HG02678 (cell line): ENCODE results near the gene BRF1.
"Not testable (repeated sequence)": the region's sequence is repeated elsewhere in the genome, so short reads cannot be mapped to it uniquely, and the experiment has no call there.

Experiments
- ATAC-seq: cut with Tn5 transposase; IDR thresholded peaks from one replicate; pipeline ENCODE4 v1.9.1; 2021; ENCODE audit warnings: mild to moderate bottlenecking, moderate library complexity; ENCODE audit not compliant: unreplicated experiment

The BRF1 gene, protein sequence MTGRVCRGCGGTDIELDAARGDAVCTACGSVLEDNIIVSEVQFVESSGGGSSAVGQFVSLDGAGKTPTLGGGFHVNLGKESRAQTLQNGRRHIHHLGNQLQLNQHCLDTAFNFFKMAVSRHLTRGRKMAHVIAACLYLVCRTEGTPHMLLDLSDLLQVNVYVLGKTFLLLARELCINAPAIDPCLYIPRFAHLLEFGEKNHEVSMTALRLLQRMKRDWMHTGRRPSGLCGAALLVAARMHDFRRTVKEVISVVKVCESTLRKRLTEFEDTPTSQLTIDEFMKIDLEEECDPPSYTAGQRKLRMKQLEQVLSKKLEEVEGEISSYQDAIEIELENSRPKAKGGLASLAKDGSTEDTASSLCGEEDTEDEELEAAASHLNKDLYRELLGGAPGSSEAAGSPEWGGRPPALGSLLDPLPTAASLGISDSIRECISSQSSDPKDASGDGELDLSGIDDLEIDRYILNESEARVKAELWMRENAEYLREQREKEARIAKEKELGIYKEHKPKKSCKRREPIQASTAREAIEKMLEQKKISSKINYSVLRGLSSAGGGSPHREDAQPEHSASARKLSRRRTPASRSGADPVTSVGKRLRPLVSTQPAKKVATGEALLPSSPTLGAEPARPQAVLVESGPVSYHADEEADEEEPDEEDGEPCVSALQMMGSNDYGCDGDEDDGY

DNA sequence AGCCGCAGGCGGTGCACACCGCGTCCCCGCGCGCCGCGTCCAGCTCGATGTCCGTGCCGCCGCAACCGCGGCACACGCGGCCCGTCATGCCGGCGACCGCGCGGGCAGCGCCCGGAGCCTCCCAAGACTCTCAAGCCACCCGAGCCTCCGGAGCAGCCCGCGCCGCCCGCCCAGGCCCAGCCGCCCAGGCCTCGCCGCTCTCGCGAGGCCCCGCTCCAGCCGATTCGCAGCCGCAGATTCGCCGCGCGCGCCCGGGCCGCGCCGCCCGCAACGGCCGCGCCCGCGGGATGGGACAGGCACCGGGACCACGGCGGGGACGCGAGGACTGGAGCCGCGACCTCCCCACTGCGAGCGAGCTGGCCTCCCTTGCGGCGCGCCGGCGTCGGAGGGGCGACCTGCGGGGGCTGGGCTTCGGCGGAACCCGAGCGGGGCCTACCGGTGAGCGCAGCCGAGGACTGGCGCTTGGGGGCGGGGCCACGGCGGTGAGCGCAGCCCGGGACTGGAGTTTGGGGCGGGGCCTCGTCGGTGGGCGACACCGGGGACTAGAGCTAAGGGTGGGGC lies at the start of gene BRF1:
Gene BRF1, minus strand, starts transcription at position 460 of the 561 bp plus-strand sequence. Its CDS starts 372 bp downstream, at position 88.
- peak; percentile 88 for ATAC-seq

GRCh38 chr14:105349992-105350391 lies 49.2 kb upstream of the BRF1 start:
- ATAC-seq: no peak

DNA sequence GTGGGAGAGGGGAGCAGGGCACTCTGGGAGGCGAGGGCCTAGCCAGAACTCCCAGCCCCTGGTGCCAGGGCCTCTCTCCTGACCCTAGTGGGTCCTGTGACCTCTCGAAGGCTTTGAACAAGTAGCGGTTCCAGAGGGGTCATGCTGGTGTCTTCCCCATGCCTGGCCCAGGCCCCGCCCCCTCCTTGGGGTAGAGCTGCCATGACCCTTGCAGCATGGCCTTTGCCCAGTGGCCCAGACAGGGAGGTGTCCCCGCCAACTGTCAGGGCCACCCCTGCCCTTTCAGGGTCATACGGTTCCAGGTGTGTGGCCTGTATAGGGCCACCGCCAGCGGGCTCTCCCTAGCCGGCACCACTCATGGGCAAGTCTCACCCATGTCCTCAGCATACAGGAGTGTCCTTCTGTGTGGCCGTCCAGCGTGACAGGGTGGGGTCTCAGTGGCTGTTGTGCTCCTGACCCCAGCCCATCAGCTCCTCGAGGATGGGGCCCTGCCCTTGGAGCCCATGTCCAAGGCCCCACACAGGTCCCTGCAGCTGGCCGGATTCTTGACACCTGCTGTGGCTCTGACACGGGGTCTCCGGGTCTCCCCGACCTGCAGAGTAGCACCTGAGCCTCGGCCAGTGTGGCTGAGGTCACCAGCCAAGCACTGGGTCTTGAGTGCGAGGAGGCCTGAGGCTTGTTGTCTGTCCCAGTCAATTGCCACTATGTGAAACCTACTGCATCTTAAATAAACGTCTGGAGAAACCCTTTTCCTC lies 48.3 kb upstream of the BRF1 start:
- ATAC-seq: no peak

DNA sequence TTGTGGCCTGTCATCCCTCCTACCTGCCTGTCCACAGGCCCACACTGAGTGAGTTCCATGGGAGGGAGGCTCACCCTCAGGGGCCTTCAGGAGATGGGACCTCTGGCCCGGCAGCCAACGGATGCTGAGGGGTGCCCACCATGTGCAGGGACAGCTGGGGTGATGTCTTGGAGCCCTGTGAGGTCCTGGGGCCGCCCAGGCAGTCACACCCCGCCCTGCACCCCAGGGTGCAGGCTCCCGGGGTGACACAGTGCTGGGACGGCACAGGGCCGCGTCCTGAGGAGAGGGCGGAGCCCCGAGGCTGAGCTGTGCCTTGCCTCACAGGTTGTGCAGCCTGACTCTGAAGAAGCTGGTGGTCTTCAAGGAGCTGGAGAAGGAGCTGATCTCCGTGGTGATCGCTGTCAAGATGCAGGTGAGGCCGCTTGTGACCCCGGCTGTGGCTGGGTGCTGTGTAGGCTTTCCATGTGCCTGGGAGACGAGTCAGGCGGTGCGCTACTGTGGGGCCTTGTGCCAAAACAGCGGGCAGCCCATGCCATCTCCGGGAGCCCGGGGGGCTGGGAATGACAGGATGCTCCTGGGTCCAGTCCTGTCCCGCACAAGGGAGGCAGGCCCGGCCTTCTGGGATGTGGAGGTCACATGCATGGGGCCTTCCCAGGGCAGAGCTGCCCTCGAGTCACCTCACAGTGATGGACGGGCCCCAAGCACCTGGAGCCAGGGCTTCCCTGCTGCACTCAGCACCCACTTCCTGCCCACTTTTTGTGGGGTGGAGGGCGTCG lies 47.6 kb upstream of the BRF1 start:
- no peak for ATAC-seq

GRCh38 chr14:105347587-105347968 lies 46.8 kb upstream of the BRF1 start:
- ATAC-seq: no peak

GRCh38 chr14:105346876-105347586 lies 46.2 kb upstream of the BRF1 start:
- no peak for ATAC-seq

DNA sequence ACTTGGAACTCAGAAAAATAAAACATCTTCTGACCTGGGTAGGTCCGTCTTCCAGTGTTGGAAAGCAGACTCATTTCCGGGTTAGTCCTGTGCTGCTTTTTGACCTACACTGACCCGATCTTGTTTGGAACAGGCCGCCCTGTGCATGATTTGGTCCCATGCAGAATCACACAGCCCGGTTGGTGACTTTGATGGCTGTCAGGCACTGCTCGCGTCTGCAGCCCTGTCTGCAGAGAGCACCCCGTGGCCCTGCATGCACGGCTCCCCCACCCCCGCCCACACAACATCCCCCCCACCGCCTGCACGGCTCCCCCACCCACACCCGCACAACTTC lies 45.4 kb upstream of the BRF1 start:
- no peak for ATAC-seq

GRCh38 chr14:105343194-105343593 lies 42.4 kb upstream of the BRF1 start:
- no peak for ATAC-seq

DNA sequence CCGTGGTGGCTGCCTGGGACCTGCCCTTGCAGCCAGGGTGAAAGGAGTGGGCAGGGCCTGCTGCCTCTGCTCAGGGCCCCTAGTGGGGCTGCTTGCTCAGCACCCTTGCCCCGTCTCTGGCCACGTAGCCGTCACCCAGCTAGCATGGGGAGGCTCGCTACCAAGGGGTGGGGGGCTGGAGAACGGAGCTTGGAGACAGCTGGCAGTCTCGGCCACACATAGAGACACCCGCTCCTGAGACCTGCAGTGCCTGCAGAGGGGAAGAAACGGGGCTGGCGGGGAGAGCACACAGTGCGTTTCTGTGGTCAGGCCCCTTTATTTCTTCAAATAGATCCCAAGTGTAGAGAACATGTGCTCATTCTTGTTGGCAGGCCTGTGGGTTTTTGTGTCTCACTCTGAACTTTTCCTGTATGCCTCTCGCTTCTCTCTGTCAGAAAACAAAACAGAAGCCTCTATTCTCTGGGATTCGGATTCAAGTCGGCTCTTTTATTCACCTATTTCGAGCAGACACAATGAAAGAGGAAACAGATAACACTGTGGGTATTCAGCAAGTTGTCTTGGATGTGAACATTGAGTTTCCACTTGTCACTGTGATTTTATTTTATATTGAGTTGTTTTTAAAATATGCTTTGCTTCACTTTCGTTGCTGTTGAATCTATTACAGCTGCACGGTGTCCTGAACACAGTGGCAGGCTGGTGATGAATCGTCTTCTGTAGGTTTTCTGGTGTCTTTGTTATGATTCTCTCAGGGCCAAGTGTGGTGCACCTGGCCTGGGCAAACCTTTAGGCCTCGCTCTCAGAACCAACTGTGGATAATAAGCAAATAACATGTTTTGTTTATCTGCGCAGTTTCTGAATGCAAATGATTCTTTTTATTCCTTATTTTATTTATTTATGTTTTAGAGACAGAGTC lies 40.3 kb upstream of the BRF1 start:
- ATAC-seq: no peak

- no peak for ATAC-seq
These were observed 37.4 kb upstream of the BRF1 start for GRCh38 chr14:105337966-105338741.

DNA sequence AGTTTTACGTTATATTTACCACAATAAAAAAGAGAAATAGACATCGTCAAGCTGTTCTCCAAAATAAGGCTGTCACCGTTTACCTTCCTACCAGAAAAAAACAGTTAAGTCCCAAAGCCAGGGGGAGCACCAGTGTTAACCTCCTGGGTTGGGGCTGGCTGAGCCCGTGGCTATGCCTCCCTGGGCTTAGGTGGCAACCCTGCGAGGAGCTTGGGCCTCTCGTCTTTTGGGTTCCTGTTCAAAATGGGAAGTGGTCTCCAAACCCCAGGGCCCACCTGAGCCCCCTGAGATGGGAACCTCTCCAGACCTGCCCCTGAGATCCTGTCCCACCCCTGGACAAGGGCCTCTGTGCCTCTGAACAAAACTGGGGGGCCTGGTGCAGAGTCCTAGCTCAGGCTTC lies 36.6 kb upstream of the BRF1 start:
- no peak for ATAC-seq

DNA sequence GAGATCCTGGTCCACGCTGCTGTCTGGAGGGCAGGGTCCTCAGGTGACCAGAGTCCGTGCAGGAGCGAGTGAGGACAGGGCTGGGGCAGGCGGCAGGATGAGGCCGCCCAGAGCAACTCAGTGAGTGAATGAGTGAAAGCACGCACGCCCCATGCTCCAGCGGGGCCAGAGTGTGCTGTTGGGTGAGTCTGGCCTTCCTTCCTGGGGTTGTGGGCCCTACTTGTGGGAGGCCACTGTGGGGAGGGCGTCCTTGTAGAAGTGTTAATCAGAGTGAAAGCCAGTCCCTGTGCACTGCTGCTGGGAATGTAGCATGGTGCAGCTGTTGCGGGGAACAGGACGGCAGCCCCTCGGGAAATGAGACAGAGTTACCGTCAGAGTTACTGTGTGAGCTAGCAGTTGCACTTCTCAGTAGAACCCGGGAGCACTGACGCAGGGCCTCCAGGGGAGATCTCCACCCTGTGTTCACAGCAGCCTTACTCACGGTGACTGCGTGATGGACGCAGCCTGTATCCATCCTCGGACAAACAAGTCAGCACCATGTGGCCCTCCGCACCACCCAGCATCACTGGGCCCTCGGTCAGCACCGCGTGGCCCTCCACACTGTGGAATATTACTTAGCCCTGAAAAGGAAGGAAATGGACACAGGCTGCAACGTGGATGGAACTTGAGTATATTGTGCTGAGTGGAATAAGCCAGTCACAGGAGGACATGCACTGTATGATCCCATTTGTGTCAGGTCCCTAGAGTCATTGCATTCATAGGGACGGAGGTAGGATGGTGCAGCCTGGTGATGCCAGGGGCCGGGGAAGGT lies 35.9 kb upstream of the BRF1 start:
- ATAC-seq: no peak

DNA sequence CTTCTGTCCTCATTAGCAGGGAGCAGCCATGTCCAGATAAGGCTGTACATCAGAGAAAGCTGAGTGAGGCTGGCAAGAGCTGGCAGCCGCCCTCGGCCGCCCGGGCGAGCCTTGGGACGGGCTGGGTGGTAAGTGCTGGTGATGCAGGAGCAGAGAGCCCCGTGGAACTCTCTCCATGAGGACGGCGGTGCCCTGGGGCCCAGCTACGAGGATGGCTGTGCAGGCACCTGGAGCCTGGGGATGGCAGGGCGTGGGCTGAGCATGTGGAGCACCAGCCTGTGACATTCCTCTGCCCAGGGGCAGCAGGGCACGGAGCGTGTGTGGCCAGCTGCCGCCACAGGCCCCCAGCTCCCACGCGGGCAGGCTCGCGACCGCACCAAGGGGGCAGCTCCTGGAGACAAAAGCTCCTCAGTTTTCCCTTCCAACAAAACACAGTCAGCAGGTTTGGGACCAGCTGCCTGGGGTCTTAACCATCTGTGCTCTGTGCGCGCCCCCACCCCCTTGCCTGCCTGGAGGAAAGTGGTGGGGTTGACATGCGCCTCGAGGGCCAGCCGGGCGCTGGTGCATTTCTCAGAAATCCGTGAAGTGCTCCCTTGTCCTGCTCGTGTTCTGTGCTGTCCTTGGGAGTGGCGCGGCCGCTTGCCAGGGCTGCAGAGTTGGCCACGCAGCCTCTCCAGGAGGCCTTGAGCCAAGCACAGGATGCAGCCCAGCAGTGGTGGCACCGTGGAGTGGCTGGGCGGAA lies 35.1 kb upstream of the BRF1 start:
- ATAC-seq: no peak

DNA sequence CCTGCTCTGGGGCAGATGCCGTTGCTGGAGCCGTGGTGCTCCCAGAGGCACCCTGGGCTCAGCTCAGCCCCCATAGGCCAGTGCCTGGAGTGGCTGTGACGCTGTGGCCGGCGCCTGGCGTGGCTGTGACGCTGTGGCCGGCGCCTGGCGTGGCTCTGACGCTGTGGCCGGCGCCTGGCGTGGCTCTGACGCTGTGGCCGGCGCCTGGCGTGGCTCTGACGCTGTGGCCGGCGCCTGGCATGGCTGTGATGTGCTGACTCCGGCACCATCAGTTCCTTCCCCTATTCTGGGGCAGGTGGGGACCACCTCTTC lies 34.4 kb upstream of the BRF1 start:
- not testable (repeated sequence) for ATAC-seq

GRCh38 chr14:105334383-105335230 lies 33.8 kb upstream of the BRF1 start:
- no peak for ATAC-seq
